DMS114 treated with DMSO at 0.1 percent for 48 hours (cell line): ENCODE data around the gene PRRG2.
A peak's percentile ranks its signal among the peaks of the same experiment; 100 is the strongest.

Experiments used
- DNase-seq: peaks from one replicate; lab custom pipeline; 2025; ENCODE audit not compliant: unreplicated experiment; lab: John Stamatoyannopoulos, UW

Gene PRRG2

DNA sequence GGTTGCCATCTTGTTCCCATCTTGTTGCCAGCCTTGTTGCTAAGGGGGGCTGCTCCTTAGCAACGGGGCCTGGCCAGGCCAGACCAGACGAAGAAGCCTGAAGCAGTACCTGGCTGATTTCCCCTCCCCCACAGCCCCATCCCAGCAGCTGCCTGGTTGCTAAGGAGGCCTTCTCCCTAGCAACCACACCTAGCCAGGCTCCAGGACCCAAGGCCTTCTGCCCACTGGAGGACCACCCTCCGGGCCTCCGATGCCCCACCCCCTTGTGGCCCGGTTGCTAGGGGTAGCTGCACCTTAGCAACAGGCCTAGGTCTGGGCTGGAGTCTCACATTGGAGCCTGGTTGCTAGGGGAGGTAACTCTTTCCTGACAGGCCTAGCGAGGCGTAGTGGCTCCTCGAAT lies 3.9 kb downstream of the PRRG2 start:
- no peak for DNase-seq

DNA sequence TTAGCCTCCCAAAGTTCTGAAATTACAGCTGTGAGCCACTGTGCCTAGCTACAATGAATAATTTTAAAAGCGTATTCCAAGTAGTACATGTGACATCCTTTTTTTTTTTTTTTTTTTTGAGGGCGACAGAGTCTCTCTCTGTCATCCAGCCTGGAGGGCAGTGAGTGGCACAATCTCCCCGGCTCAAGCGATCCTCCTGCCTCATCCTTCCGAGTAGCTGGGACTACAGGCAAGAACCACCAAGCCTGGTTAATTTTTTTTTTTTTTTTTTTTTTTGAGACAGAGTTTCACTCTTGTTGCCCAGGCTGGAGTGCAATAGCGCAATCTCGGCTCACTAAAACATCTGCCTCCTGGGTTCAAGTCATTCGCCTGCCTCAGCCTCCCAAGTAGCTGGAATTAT lies 6.1 kb downstream of the PRRG2 start:
- no peak for DNase-seq

DNA sequence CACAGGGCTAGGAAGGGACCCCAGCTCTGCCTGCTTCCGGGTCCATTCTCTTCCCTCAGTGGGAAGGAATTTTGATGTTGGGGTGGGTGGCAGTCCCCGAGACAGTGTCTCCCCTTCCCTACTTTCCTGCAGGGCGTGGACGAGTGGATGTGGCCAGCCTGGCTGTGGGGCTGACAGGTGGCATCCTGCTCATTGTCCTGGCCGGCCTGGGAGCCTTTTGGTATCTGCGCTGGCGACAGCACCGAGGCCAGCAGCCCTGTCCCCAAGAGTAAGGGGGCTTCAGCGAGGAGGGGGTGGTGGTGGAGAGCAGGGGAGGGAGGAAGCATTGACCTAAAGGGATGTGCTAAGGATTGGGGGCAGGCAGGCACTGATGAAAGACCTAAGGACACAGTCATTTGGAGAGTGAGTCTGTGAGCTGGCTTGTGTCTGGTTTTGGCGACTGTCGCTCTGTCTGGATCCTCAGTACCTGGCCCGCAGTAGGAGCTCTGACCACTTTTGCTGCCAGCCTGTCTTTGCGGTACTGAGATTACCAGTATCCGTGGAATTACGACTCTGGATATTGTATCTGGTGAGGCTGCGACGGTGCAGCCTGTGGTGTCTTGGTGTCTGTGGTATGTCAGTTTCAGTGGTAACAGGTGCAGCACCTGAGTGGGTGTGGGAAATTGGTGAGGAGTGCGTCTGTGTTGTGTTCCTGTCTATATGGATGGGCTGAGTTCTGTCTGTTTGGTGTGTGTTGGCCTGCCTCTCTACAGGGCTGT lies 7.4 kb downstream of the PRRG2 start:
- DNase-seq = no peak

DNA sequence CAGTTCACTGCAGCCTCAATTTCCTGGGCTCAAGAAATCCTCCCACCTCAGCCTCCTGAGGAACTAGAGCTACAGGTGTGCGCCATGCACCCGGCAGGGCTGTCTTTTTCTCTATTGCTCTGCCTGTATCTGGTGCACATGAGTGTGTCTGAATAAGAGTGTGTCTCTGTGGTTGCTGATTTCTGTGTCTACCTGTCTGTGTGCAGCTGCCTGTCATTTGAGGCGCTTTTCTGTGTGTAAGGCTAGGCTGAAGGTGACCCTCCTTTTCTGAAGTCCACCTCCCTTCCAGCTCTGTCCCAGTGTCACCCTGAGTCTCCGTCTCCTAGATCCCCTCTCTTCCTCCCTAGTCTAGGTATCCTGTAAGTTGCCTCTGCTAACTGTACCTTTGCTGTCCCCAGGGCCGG lies 8.4 kb downstream of the PRRG2 start:
- no peak for DNase-seq

DNA sequence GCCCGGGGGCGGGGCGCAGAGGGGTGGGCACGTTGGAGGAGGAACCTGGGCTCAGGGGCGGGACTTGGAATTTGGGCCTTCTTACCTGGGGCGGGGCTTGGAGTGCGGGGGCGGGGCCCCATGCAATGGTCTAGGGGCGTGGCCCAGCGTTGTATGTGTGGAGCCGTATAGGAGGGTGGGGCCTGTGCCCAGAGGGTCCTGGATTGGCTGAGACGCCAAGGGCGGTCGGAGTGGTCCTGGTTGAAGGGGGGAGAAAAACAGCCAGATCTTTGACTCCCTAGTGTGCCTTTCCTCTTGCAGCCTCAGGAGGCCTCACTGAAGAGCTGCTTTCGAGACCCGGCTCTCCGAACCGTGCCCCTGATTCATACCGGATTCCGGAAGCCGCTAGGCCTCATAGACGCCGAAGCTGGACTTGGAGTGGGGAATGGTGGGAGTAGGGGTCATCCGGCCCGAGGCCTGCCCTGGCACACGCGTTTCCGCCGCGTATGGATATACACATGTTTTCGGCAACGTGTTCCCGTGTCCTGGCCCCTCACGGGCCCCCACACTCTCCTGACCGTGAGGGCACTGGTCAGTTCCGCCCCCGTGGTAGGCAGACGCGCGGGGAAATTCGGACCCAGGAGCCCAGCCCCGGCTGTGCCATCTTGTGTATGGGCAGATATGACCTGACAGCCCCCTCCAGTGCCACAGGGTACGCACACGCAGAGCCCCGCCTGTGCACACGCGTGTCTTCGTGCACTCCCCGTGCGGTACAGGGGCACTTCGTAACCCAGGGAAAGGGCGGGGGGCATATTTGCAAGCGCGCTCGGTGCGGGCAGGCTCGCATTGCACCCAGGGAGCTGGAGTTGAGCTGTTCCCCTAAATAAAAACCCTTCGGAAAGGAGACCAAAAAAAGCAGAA lies 9.2 kb downstream of the PRRG2 start:
- peak; percentile 85 for DNase-seq

DNA sequence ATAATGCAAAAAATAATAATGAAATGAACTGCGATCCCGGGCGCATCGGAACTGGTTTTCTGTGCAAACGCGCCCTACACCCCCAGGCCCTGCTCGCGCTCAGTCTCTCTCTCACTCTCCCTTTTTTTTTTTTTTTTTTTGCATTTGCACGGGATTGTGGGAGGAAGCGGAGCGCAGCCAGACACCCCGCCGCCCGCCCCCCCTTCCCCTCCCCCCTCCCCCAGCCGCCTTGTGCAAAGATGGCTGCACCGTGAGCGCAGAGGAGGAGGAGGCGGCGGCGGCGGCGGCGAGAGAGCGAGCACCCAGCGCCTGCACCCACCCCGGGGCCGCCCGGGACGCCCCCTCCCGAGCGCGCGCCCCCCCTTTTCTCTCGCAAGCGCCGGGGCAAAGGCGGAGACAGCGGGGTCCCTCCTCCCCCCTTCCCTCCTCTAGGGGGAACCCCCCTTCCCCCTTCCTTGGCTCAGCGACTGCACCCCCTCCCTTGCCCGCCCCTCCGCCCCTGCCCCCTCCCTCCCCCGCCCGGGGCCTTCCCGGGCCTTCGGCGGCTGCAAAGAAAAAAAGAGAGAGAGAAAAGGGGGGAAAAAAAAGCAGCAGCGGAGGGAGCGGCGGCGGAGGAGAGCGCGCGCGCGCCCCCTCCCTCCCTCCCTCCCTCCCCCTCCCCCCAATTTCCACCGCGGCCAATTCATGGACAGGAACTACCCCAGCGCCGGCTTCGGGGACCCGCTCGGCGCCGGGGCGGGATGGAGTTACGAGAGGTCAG lies 10.0 kb downstream of the PRRG2 start, which contains the start of gene PRR12:
TSS of gene PRR12 (plus strand) at position 212 of the 760 bp plus-strand sequence. CDS start at position 685, 473 bp downstream.
- DNase-seq = peak; percentile 6

DNA sequence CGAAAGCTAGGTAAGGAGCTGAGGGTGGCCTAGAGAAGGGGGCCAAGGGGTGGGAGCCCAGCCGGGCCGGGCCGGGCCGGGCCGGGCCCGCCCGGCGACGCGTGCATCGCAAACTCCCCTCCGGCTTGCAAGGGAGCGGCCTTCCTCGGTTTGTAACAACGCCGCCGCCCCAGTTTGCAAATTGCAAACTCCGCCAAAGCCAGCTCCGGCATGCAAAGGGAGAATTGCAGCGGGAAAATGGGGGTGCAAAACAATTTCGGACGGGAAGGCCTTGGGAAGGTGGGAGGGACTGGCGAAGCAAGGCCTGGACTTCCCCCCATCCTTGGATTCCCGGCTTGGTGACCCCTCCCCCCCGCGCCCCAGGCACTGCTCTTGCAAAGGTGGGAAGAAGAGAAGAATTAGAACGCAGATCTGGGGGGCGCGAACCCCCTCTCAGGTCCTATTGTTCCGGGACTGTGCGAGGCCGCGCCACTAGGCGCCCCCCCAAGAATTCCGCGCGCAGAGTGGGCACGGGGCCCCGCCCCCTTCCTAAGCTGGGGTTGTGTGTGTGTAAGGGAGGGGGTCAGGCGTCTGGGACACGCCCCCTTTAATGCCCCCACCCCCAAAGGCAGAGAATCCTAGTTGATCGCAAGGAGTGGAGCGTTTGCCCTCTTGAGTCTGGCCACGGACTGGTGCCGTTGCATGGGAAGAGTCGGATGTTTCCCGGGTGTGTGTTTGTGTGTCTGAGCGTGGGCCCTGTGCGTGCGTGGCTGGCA lies 10.8 kb downstream of the PRRG2 start:
- DNase-seq = peak; percentile 18

DNA sequence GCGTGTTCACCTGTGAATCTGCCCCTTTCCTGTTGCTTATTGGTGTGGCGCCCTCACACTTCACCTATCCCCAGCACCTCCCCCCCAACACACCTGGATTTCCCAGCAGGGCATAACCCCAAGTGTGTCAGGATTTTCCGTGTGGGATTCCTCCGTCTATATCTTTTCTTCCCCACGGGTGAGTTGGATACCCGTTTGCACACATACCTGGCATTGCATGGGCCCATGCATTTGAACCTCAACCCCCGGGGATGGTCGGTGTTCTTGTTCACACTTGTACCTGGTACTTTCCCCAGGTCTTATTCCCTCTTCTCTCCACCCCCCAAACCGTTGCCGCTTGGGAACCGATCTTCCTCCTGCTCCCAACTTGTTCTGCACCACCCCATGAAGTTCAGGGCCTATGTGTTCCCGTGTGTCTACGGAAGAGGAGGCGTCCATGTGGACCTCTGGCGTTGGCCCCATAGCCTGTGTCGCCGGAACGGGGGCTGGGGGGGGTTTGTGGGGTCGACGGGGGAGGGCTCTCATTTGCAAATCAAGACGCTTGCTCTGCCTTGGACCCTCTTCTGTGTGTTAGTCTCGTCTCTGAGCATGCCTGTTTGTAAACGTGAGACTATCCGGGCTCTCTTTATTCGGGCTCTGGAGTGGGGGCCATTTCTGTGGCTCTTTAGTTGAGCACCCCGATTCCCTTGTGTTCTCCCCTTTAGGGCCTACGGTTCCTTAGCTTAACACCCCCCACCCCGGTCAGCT lies 11.5 kb downstream of the PRRG2 start:
- no peak for DNase-seq

DNA sequence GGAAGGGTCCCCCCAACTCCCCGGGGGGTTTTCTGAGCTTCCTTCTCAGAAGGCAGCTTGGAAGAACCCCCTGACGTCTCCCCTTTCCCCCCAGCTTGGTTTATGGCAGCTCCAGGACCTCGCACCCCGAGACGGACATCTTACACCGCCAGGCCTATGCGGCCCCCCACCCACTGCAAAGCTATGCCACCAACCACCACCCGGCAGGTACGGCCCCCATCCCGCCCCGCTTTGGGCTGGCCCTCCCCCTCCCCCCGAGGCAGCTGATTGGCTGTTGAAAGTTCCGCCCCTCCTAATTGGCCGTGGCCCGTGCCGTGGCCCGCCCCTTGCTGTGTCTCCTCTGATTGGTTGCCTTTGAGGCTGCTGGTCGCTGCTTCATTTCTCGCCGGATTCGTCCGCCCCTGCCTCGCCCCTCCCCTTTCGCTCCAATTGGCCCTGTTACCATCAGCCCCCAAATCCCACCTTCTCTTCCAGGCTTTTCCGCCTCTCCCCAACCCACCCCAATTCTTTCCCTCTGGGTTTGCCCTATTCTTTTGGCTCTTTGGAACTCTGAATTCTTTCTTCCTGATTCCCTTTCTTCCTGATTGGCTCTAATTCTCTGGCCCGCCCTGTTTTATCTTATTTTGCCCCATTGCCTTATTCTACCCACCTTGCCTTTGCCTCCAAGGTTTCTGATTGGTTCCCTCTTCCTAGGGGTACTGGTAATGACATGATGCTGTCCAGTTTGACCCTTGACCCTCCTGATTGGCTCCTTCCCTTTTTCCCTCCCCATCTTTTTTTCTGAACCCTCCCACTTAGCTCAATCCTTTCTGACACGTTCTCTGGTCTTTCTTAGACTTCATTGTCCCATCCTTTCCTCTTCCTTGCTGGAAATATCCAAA lies 12.4 kb downstream of the PRRG2 start:
- peak; percentile 72 for DNase-seq

DNA sequence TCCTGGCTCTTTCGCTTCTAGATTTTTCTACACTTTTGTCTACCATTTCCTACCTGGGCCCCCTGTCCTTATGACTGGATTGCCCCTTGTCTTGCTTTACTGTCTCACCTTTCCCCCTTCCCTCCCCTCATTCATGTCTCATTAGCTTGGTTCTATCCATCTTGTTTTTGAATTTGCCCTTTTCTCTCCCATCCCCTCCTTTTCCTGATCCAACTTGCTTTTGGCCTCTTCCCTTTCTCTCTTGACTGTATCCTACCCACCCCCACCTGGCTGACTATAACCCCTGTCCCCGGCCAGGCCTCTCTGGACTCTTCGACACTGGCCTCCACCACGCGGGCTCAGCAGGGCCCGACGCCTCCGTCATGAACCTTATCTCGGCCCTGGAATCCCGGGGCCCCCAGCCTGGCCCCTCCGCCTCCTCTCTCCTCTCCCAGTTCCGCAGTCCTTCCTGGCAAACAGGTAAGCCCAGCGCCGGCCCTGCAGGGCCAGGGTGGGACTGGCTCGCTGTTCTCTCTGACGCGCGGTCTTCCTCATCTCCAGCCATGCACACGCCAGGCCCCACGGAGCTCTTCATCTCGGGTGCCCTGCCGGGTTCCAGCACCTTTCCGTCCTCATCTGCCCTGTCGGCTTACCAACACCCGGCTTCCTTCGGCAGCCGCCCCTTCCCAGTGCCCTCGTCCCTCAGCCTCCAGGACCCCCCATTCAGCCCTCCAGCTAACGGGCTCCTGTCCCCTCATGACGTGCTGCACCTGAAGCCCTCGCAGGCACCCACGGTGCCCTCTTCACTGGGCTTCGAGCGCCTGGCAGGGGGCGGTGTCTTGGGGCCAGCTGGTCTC lies 13.3 kb downstream of the PRRG2 start:
- no peak for DNase-seq

DNA sequence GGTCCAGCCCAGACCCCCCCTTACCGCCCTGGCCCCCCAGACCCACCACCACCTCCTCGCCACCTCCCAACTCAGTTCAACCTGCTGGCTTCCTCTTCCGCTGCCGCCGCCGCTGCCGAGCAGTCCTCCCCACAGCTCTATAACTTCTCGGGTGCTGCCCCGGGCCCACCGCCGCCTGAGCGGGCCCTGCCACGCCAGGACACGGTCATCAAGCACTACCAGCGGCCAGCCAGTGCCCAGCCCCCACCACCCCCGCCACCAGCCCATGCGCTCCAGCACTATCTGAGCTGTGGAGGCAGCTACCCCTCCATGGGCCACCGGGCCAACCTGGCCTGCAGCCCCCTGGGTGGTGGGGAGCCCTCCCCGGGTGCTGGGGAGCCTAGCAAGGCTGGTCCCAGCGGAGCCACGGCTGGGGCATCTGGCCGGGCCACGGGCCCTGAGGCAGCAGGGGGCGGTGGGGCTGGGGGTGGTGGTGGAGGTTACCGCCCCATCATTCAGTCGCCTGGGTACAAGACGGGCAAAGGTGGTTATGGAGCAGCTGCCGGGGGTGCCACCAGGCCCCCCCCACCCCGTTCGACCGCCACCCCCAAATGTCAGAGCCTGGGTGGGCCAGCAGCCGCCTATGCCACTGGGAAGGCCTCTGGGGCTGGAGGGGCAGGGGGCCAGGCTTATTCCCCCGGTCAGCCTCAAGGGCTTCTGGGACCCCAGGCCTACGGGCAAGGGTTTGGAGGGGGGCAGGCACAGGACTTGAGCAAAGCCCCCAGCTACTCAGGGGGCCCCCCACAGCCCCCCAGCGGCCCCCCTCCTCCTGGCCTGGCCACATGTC lies 14.1 kb downstream of the PRRG2 start:
- no peak for DNase-seq

DNA sequence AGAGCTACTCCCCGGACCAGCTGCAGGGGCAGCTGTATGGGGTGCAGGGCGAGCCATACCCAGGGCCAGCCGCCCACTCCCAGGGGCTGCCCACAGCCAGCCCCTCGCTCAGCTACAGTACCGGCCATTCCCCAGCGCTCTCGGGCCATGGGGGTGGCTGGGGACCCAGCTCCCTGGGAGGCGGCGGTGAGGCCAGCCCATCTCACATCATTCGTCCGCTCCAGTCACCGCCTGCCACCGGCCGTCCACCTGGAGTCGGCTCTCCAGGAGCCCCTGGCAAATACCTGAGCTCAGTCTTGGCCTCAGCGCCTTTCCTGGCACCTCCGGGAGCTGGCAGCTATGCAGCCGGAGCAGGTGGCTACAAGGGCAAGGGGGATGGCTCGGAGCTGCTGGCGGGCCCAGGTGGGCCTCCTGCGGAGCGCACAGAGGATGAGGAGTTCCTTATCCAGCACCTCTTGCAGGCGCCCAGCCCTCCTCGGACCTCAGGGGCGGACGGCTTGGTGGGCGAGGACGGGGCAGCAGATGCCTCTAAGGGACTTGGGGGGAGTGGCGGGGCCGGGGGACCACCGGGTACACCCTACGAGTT lies 14.8 kb downstream of the PRRG2 start:
- no peak for DNase-seq

DNA sequence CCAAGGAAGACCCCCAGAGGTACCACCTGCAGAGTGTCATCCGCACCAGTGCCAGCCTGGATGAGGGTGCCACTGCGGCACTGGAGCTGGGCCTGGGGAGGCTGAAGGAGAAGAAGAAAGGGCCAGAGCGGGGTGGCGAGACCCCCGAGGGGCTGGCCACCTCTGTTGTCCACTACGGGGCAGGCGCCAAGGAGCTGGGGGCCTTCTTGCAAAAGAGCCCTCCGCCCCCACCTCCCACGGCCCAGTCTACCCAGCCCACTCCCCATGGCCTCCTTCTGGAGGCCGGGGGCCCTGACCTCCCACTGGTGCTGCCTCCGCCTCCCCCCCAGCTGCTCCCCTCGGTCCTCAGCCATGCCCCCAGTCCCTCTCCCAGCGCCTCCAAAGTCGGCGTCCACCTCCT lies 15.3 kb downstream of the PRRG2 start:
- no peak for DNase-seq

DNA sequence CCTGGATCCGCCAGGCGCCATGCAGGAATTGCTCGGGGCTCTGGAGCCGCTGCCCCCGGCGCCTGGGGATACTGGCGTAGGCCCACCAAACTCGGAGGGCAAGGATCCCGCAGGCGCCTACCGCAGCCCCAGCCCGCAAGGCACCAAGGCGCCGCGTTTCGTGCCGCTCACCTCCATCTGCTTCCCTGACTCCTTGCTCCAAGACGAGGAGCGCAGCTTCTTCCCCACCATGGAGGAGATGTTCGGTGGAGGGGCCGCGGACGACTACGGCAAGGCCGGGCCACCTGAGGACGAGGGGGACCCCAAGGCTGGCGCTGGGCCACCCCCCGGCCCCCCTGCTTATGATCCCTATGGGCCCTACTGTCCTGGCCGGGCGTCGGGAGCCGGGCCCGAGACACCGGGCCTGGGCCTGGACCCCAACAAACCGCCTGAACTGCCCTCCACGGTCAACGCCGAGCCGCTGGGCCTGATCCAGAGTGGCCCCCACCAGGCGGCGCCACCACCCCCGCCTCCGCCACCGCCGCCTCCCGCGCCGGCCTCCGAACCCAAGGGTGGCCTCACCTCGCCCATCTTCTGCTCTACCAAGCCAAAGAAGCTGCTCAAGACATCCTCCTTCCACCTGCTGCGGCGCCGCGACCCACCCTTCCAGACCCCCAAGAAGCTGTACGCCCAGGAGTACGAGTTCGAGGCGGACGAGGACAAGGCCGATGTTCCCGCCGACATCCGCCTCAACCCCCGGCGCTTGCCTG lies 16.0 kb downstream of the PRRG2 start:
- no peak for DNase-seq

DNA sequence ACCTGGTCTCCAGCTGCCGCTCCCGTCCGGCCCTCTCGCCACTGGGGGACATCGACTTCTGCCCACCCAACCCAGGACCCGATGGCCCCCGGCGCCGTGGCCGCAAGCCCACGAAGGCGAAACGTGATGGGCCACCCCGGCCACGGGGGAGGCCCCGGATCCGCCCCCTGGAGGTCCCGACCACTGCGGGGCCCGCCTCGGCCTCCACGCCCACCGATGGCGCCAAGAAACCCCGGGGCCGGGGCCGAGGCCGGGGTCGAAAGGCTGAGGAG lies 16.5 kb downstream of the PRRG2 start:
- DNase-seq = no peak
